ENCODE data around the gene PTBP3. TPM values are rescaled to one million over a fixed set of nuclear protein-coding genes. Genes with fewer than 3 reads are reported as not detected.

Gene PTBP3
- polyA plus RNA-seq, 1 of the 3 experiments (the other 2 are of a cell fraction), result 6.1 TPM

DNA sequence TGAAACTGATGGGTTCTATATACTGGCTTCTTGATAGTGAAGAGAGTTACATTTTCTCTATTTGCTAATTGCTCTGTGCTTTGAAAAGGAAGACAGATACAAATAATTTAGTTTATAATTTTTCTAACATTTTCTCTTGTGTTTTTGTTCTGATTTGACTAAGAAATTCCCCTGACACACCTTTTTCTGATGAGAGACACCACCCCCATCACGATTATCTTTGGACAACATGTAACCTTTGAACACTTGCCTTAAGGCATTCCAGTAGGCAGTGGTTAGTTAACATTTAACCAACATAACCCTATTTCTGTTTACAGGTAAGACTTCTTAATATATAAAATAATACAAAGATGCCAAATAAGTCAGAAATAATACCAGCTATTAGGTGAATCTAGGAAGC lies 4.1 kb upstream of the PTBP3 start (continued):
- TF ChIP-seq SIN3A (IDR thresholded peaks at IDR 0.05; ENCODE audit: borderline replicate concordance, low read depth, low read length), result no peak
- TF ChIP-seq GATA2 (CRISPR knock-in tag; IDR thresholded peaks at IDR 0.05), result no peak

DNA sequence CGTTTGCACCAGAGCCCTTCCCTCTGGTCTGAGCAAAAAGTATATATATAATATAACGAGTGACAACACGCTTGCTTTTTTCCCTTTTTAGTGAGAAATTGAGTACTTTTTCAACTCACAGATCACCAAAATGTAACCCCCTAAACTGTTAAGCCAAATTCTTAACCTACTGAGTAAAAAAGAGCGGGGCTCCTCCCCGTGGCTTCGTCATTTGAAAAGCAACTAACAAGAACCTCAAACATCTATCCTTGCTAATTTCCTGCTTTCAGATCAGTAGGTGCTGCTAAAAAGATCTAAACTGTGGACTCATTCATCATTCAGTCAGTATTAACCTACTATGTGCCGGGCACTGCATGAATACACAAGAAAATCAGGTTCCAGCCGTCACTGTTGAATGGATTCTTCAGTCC lies 1.0 kb upstream of the PTBP3 start:
- ChIA-PET POLR2A (no interaction called here), CTCF (interaction anchor here (0.6 to 5.2 kb wide), 14 partner anchors 21 to 566 kb away, joined by 3 to 46 read pairs (median 4); no protein-coding TSS in a partner anchor)
- Histone ChIP-seq H3K4me3 (ENCODE audit: low read depth in 2 of 2, low read length in 1 of 2) (peak overlapping the region; percentile 61 to 72; a peak in 3 of 4 replicates), H3F3A (replicated peaks; ENCODE audit: insufficient read depth) (peaks cover 22% of the 10 kb centered on the region), H3K9ac (peak overlapping the region; percentile 87), H3K9me3 (no peaks in the 10 kb centered on the region), H3K36me3 (replicated peaks in 1 of 2; ENCODE audit: control insufficient read depth in 1 of 2, insufficient read depth in 2 of 2, low read length in 1 of 2) (peaks cover 0 to 4% of the 10 kb centered on the region in 2 experiments), H3K4me2 (peak overlapping the region; percentile 85), H3K79me2 (ENCODE audit: insufficient read depth) (peaks cover 34% of the 10 kb centered on the region), H3K9me2 (no peaks in the 10 kb centered on the region), H3K4me1 (ENCODE audit: control insufficient read depth in 1 of 2, insufficient read depth in 2 of 2, low read depth in 1 of 2, low read length in 1 of 2) (peaks cover 3 to 11% of the 10 kb centered on the region in 2 experiments; a peak in 2 of 4 replicates), H4K20me1 (ENCODE audit: insufficient read depth) (peaks cover 28% of the 10 kb centered on the region), H3K27me3 (ENCODE audit: insufficient read depth) (no peaks in the 10 kb centered on the region), H2AFZ (ENCODE audit: low read depth) (peak overlapping the region; percentile 93), H3K27ac (ENCODE audit: low read depth in 2 of 2, low read length in 1 of 2) (peak overlapping the region; percentile 86 to 90; a peak in 3 of 4 replicates)
- 67% methylated on average over 8 of the region's 8 CpGs for WGBS (ENCODE audit: low lambda C conversion rate)
- DNase-seq, result no peak
- no peak for TF ChIP-seq RCOR1 (IDR thresholded peaks at IDR 0.05; ENCODE audit: low read length)
- TF ChIP-seq, protein P1, sequence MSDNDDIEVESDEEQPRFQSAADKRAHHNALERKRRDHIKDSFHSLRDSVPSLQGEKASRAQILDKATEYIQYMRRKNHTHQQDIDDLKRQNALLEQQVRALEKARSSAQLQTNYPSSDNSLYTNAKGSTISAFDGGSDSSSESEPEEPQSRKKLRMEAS (IDR thresholded peaks at IDR 0.05; ENCODE audit: low read depth), result no peak

DNA sequence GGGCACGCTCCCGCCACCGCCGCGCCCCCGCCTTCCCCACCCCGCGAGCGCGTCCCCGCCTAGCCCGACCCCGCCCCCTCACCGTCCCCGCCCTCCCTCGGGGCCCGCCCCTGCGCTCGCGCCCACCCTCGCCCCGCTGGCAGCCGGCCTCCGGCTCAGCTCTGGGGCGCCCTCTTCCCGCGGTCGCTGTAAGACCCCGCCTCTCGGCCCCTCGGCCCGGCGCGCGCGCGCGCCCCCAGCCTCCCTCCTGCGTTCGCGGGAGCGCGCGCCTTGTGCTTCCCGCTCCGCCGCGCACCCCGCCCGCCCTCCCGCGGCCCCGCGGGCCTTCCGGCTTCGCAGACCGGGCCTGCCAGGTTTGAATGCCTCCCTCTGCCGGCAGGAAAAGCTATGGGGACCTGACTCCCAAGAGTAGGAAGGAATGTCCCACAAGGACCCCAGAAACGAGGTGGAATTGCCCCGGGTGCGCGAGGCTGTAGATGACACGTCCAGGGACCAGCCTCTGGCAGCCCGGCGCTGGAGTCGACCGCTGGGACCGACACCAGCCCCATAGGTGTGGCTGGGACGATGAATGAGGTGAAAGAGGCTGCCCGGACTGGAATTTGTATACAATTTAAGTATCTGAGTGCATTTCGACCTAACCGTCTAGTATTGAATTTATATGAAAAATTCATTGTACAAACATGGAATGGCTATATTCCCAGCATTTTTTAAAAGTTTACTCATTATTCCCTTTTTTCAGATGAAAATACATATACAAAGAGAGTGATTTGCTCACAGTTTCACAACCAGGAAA lies 416 bp upstream of the PTBP3 start:
- H3K4me1 ChIP-seq (ENCODE audit: control insufficient read depth in 1 of 2, insufficient read depth in 2 of 2, low read depth in 1 of 2, low read length in 1 of 2), result peaks cover 3 to 11% of the 10 kb centered on the region in 2 experiments; a peak in 2 of 4 replicates
- TF ChIP-seq RAD21 (IDR thresholded peaks at IDR 0.05; ENCODE audit: low read length) (peak; percentile 50), ELF1 (IDR thresholded peaks at IDR 0.05) (peak; percentile 30; the same call in 1 of the 2 replicates), MEF2A (IDR thresholded peaks at IDR 0.05; ENCODE audit: borderline replicate concordance, low read depth) (no peak), FOSL2 (IDR thresholded peaks at IDR 0.05; ENCODE audit: borderline replicate concordance, low read depth) (no peak), SIN3A (IDR thresholded peaks at IDR 0.05; ENCODE audit: borderline replicate concordance, low read depth, low read length) (peak; percentile 28; the same call in 1 of the 2 replicates), TAF1 (IDR thresholded peaks at IDR 0.05; ENCODE audit: borderline replicate concordance, low read depth, low read length) (peak; percentile 49; the same call in 1 of the 2 replicates), RXRA (IDR thresholded peaks at IDR 0.05; ENCODE audit: borderline replicate concordance, low read depth) (no peak), EZH2phosphoT487 (IDR thresholded peaks at IDR 0.05; ENCODE audit: borderline replicate concordance, low read depth) (no peak), MXI1 (IDR thresholded peaks at IDR 0.05; ENCODE audit: low read depth, low read length) (peak; percentile 39; the same call in 1 of the 2 replicates), EP300 (IDR thresholded peaks at IDR 0.05; ENCODE audit: borderline replicate concordance in 1 of 2, low read depth in 1 of 2, low read length in 1 of 2) (no peak), TEAD4 (IDR thresholded peaks at IDR 0.05; ENCODE audit: borderline replicate concordance, insufficient read depth) (no peak), NRF1 (IDR thresholded peaks at IDR 0.05; ENCODE audit: low read depth, low read length) (peak; percentile 50; the same call in 1 of the 2 replicates), POLR2AphosphoS5 (IDR thresholded peaks at IDR 0.05; ENCODE audit: low read depth, low read length) (peak; percentile 9; the same call in 1 of the 2 replicates), SMC3 (IDR thresholded peaks at IDR 0.05; ENCODE audit: low read depth, low read length) (peak; percentile 49)
- TF ChIP-seq, protein P2, sequence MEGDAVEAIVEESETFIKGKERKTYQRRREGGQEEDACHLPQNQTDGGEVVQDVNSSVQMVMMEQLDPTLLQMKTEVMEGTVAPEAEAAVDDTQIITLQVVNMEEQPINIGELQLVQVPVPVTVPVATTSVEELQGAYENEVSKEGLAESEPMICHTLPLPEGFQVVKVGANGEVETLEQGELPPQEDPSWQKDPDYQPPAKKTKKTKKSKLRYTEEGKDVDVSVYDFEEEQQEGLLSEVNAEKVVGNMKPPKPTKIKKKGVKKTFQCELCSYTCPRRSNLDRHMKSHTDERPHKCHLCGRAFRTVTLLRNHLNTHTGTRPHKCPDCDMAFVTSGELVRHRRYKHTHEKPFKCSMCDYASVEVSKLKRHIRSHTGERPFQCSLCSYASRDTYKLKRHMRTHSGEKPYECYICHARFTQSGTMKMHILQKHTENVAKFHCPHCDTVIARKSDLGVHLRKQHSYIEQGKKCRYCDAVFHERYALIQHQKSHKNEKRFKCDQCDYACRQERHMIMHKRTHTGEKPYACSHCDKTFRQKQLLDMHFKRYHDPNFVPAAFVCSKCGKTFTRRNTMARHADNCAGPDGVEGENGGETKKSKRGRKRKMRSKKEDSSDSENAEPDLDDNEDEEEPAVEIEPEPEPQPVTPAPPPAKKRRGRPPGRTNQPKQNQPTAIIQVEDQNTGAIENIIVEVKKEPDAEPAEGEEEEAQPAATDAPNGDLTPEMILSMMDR (IDR thresholded peaks at IDR 0.05), result peak; percentile 57
- TF ChIP-seq, protein P1 (IDR thresholded peaks at IDR 0.05; ENCODE audit: low read depth), result peak; percentile 17; the same call in 1 of the 2 replicates
- TF ChIP-seq, protein P3, sequence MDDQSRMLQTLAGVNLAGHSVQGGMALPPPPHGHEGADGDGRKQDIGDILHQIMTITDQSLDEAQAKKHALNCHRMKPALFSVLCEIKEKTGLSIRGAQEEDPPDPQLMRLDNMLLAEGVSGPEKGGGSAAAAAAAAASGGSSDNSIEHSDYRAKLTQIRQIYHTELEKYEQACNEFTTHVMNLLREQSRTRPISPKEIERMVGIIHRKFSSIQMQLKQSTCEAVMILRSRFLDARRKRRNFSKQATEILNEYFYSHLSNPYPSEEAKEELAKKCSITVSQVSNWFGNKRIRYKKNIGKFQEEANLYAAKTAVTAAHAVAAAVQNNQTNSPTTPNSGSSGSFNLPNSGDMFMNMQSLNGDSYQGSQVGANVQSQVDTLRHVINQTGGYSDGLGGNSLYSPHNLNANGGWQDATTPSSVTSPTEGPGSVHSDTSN (IDR thresholded peaks at IDR 0.05), result no peak
- peak overlapping the region; percentile 97 for H3K9ac ChIP-seq
- peak overlapping the region; percentile 93 for H2AFZ ChIP-seq (ENCODE audit: low read depth)
- no peaks in the 10 kb centered on the region for H3K9me2 ChIP-seq
- H4K20me1 ChIP-seq (ENCODE audit: insufficient read depth), result peaks cover 34% of the 10 kb centered on the region
- peak overlapping the region; percentile 95 to 96 for H3K27ac ChIP-seq (ENCODE audit: low read depth in 2 of 2, low read length in 1 of 2)
- peaks cover 0 to 4% of the 10 kb centered on the region in 2 experiments for H3K36me3 ChIP-seq (replicated peaks in 1 of 2; ENCODE audit: control insufficient read depth in 1 of 2, insufficient read depth in 2 of 2, low read length in 1 of 2)
- H3F3A ChIP-seq (replicated peaks; ENCODE audit: insufficient read depth), result peaks cover 22% of the 10 kb centered on the region
- DNase-seq, result peak; percentile 99
- POLR2A ChIA-PET, result interaction anchor here (0.5 to 0.8 kb wide), 4 partner anchors 38 to 159 kb away, joined by 4 to 6 read pairs (median 4); partner anchors contain the start of gene HSDL2
- H3K79me2 ChIP-seq (ENCODE audit: insufficient read depth), result peaks cover 40% of the 10 kb centered on the region
- H3K4me3 ChIP-seq (ENCODE audit: low read depth in 2 of 2, low read length in 1 of 2), result peak overlapping the region; percentile 93 to 99
- WGBS (ENCODE audit: low lambda C conversion rate), result 2% methylated on average over 35 of the region's 72 CpGs
- CTCF ChIA-PET, result interaction anchor here (0.6 to 5.2 kb wide), 18 partner anchors 10 to 384 kb away, joined by 3 to 46 read pairs (median 4); partner anchors contain the start of genes HSDL2 and INIP
- H3K4me2 ChIP-seq, result peak overlapping the region; percentile 85
- no peaks in the 10 kb centered on the region for H3K27me3 ChIP-seq (ENCODE audit: insufficient read depth)
- H3K9me3 ChIP-seq, result no peaks in the 10 kb centered on the region
